ENCODE results near the gene CREB1.

Gene CREB1

DNA sequence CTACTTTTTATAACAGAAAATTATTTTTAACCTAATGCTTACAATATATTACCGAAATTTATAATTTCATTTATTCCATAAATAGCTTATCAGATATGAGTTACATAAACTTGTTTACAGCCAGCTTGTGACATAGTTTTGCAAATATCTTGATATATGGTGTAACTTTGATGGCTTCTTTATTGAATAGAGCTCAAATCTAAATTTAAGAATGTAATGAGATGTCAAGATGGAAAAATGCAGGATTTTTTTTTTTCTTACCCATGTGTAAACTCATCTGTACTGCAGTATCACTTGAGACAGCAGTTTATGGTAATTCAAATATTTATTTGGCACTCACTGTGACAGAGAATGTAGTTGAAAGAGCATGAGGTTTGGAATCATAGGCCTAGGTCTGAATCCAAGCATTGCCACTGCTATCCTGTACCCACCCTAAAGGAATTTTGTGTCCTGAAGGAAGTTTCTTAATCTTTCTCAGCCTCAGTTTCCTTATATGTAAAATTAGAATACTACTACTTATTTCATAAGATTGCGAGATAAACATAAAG, 3.8 kb downstream of the CREB1 start:
- TF ChIP-seq, protein P1, sequence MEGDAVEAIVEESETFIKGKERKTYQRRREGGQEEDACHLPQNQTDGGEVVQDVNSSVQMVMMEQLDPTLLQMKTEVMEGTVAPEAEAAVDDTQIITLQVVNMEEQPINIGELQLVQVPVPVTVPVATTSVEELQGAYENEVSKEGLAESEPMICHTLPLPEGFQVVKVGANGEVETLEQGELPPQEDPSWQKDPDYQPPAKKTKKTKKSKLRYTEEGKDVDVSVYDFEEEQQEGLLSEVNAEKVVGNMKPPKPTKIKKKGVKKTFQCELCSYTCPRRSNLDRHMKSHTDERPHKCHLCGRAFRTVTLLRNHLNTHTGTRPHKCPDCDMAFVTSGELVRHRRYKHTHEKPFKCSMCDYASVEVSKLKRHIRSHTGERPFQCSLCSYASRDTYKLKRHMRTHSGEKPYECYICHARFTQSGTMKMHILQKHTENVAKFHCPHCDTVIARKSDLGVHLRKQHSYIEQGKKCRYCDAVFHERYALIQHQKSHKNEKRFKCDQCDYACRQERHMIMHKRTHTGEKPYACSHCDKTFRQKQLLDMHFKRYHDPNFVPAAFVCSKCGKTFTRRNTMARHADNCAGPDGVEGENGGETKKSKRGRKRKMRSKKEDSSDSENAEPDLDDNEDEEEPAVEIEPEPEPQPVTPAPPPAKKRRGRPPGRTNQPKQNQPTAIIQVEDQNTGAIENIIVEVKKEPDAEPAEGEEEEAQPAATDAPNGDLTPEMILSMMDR (IDR thresholded peaks at IDR 0.05): no peak

DNA sequence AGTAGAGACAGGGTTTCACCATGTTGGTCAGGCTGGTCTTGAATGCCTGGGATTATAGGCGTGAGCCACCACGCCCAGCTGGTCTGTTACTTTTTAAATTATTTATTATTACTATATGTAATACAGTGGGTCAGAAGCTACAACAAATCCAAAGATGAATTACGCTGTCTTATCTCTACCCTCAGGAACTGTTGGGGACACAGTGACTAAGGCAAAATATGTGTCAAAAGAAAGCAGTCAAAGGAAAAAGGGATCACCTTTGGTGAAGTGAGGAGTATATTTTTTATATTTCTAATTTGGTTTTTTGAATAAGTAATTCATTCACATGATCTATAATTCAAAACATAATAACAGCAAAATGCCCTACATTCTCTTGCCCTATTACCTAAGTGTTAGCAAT, 4.7 kb downstream of the CREB1 start:
- TF ChIP-seq, protein P1 (IDR thresholded peaks at IDR 0.05): no peak

DNA sequence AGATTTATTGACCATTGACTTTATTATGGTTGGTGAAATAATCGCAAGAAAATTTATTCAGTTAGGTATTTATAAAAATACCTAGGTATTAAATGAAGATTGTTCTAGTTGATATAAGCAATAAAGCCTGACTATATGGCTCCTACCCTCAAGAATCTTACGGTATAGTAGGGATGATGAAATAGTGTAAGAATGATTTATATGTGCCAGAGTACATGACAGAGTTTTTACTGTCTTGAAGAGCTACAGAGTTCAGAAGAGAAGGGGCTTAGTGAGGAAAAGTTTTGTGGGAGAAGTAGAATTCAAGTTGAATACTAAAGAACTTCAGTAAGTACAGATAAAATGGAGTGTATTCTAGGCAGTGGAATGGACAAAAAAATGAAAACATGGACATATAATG, 9.7 kb downstream of the CREB1 start:
- TF ChIP-seq, protein P1 (IDR thresholded peaks at IDR 0.05): no peak

DNA sequence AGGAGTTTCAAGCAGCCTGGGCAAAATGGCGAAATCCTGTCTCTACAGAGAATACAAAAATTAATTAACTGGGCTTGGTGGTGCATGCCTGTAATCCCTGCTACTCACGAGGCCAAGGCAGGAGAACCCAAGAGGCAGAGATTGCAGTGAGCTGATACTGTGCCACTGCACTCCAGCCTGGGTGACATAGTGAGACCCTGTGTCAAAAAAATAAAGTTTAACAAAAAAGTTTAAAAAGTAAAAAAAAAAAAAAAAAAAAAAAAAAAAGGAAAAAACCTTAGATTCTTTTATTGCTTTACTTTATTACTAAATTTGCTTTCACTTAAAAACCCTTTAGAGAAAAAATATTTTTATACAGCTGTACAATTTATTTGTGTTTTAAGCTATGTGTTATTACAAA, 10.7 kb downstream of the CREB1 start:
- TF ChIP-seq, protein P1 (IDR thresholded peaks at IDR 0.05): no peak

DNA sequence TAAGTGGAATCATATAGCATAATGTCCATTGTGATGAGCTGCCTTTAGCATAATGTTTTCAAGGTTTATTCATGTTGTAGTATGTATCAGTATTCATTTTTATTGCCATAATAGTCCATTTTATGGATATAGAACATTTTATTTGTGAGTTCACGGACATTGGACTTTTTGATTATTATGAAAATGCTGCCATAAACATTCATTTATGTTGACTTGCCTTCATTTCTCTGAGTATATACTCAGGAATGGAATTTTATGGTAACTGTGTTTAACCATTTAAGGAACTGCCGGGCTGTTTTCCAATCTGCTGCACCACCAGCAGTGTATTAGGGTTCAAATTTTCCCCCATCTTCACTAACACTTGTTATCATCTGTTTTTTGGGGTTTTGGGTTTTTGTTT, 12.2 kb downstream of the CREB1 start:
- TF ChIP-seq, protein P1 (IDR thresholded peaks at IDR 0.05): no peak

DNA sequence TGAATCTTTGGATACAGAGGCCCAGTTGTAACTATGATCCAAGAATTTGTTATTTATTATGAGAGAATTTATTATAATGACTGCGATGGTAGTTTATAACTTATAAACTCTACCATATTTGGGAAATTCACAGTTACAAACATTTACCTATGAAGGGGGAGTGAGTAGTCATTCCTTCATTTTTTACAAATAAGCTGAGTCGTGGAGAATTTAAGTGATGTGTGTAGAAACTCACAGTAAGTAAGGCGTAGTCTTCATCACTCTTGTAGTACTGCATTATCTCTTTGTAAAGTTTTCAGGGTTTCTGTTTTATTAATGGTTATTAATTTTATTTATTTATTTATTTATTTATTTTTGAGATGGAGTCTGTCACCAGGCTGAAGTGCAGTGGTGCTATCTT, 13.5 kb downstream of the CREB1 start:
- TF ChIP-seq, protein P1 (IDR thresholded peaks at IDR 0.05): no peak

DNA sequence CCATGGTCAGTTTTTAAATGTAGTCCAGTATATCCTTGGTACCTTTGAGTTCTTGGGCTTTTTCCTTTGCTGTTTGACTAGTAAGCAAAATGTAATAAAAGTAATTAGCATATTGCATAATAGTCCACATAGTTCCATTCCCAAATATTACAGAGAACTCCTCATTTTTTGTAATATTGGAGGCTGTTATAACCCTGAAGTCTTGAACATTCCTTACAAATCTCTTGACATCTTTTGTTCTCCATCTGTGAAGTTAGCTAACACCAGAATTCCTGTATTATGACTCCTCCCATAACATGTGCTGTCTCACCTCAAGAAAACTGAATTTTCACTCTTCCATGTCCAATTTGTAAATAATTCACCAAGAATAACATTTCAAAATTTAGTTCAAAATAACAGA, 17.1 kb downstream of the CREB1 start:
- TF ChIP-seq, protein P1 (IDR thresholded peaks at IDR 0.05): no peak

DNA sequence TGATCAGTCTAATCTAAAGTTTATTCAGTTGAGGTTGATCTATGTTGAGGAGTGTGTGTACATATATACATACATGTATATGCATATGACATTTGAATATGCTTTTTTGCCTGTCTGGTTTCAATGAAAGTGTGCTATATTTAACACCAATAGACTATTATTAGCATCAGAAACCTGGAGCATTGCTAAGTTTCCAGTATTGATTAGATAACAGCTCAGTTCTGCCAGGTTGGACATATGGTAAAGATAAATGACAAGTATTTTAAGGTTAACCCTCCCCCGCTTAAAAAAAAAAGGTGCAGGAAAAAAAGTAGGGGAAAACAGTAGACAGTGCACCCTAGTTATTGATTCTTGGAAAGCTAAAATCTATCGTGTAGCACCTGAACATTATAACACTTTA, 19.4 kb downstream of the CREB1 start:
- TF ChIP-seq, protein P1 (IDR thresholded peaks at IDR 0.05): no peak

All from LNCAP (cell line).